PC-9 (cell line): ENCODE measurements around the gene BCL2. TPM values are rescaled to one million over a fixed set of nuclear protein-coding genes. Genes with fewer than 3 reads are reported as not detected.

ENCODE experiments used
- BruUV-seq: library from RNA; stranded (reverse); fragments of 400-500 nt; replicated peaks from 2 replicates; lab custom pipeline; 2021; lab: Mats Ljungman, UMichigan
- CTCF ChIA-PET: fragments of 300-600 bp; sonication (Branson Sonifier 250); formaldehyde crosslinking; loops from one replicate; lab custom pipeline; 2022; ENCODE audit warnings: antibody characterized with exemption; lab: Charles Lee
- POLR2A ChIA-PET: fragments of 300-600 bp; sonication (Branson Sonifier 250); formaldehyde crosslinking; loops from one replicate; lab custom pipeline; 2022; ENCODE audit warnings: antibody characterized with exemption; ENCODE audit not compliant: unreplicated experiment; lab: Charles Lee
- DNase-seq, 2 experiments: peaks; one replicate each; pipeline versions ENCODE4 v3.0.0 to v3.0.0-alpha.2; 2015 to 2022; ENCODE audit warnings: mixed read lengths in 1 of 2
- H2AFZ ChIP-seq: fragments of 200-600 bp; sonication (generic); 2 replicates; pipeline ENCODE4 v1.8.1; 2017; ENCODE audit warnings: antibody characterized with exemption
- H3F3A ChIP-seq: fragments of 200-600 bp; sonication (generic); 2 replicates; pipeline ENCODE4 v1.8.1; 2017; ENCODE audit warnings: antibody characterized with exemption, mild to moderate bottlenecking, low read depth; ENCODE audit not compliant: insufficient read depth
- H3K27ac ChIP-seq: fragments of 200-600 bp; sonication (generic); 2 replicates; pipeline ENCODE4 v1.6.1; 2016; ENCODE audit warnings: mixed run types
- H3K27me3 ChIP-seq: fragments of 200-600 bp; sonication (generic); 2 replicates; pipeline ENCODE4 v1.6.1; 2016; ENCODE audit warnings: low read depth, mixed run types; ENCODE audit not compliant: insufficient read depth
- H3K36me3 ChIP-seq: fragments of 200-600 bp; sonication (generic); 2 replicates; pipeline ENCODE4 v1.6.1; 2016; ENCODE audit warnings: low read depth, mixed run types
- H3K4me1 ChIP-seq: fragments of 200-600 bp; sonication (generic); replicated peaks from 2 replicates; pipeline ENCODE4 v1.6.1; 2016; ENCODE audit warnings: mixed run types; ENCODE audit not compliant: insufficient read depth
- H3K4me2 ChIP-seq: fragments of 200-600 bp; sonication (generic); 2 replicates; pipeline ENCODE4 v1.6.1; 2017; ENCODE audit warnings: mixed run types
- H3K4me3 ChIP-seq: fragments of 200-600 bp; sonication (generic); 2 replicates; pipeline ENCODE4 v1.6.1; 2016; ENCODE audit warnings: mixed run types
- H3K79me2 ChIP-seq: fragments of 200-600 bp; sonication (generic); 2 replicates; pipeline ENCODE4 v1.6.1; 2017; ENCODE audit warnings: low read depth, mixed run types
- H3K9me2 ChIP-seq: fragments of 200-600 bp; sonication (generic); 2 replicates; pipeline ENCODE4 v1.8.1; 2017; ENCODE audit warnings: mild to moderate bottlenecking; ENCODE audit not compliant: insufficient read depth
- H3K9me3 ChIP-seq: fragments of 200-600 bp; sonication (generic); 2 replicates; pipeline ENCODE4 v1.8.1; 2016; ENCODE audit warnings: low read depth; ENCODE audit not compliant: insufficient read depth
- H4K20me1 ChIP-seq: fragments of 200-600 bp; sonication (generic); 2 replicates; pipeline ENCODE4 v1.8.1; 2017; ENCODE audit not compliant: insufficient read depth
- EZH2 ChIP-seq: fragments of 200-600 bp; sonication (generic); IDR thresholded peaks from 2 replicates; pipeline ENCODE4 v1.8.0; 2017; ENCODE audit warnings: antibody characterized with exemption, low read depth
- intact Hi-C: fragments of 100-400 bp; cut with micrococcal nuclease; formaldehyde crosslinking; loops from one replicate; pipeline ENCODE4 v1.10.0; 2022; ENCODE audit not compliant: unreplicated experiment
- total RNA-seq: library from RNA; stranded (reverse); gene quantifications from 2 replicates; pipeline ENCODE4 v1.2.3, GENCODE V29; 2021
- TF ChIP-seq, protein P1 (sequence below): fragments of 200-600 bp; sonication (generic); conservative IDR thresholded peaks from 2 replicates; pipeline ENCODE4 v1.6.1; 2017; ENCODE audit warnings: mixed run types, antibody characterized with exemption, mild to moderate bottlenecking, moderate library complexity

Gene BCL2
- total RNA-seq, 1 experiment from 2014 or later, result 2.0 TPM

DNA sequence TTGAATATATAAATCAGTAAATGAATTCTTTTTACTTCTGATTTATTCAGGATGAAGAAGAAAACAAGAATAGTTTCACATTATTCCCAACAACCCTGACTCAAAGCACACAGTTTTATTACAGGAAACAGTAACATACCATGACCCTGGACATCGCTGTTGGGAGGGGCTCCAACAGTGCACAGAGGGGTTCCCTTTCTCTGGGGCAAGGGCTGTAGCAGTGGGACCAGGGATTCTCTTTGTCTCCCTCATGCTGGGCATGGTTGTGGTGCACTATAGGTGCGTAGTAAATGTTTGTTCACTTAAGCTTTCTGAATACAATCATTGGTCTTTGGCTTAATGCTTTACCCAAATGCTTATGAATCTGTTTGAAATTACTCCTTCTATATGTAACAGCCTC, 189.4 kb downstream of the BCL2 start:
- POLR2A ChIA-PET, result no interaction called here
- H3K4me2 ChIP-seq, result no peak overlapping the region
- H3K9me2 ChIP-seq, result no peaks in the 10 kb centered on the region
- no peaks in the 10 kb centered on the region for H3K9me3 ChIP-seq
- no peaks in the 10 kb centered on the region for H4K20me1 ChIP-seq
- TF ChIP-seq, protein P1, sequence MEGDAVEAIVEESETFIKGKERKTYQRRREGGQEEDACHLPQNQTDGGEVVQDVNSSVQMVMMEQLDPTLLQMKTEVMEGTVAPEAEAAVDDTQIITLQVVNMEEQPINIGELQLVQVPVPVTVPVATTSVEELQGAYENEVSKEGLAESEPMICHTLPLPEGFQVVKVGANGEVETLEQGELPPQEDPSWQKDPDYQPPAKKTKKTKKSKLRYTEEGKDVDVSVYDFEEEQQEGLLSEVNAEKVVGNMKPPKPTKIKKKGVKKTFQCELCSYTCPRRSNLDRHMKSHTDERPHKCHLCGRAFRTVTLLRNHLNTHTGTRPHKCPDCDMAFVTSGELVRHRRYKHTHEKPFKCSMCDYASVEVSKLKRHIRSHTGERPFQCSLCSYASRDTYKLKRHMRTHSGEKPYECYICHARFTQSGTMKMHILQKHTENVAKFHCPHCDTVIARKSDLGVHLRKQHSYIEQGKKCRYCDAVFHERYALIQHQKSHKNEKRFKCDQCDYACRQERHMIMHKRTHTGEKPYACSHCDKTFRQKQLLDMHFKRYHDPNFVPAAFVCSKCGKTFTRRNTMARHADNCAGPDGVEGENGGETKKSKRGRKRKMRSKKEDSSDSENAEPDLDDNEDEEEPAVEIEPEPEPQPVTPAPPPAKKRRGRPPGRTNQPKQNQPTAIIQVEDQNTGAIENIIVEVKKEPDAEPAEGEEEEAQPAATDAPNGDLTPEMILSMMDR, result no peak
- TF ChIP-seq EZH2, result no peak
- DNase-seq, result no peak
- H3K36me3 ChIP-seq, result no peaks in the 10 kb centered on the region
- H3K27me3 ChIP-seq, result no peaks in the 10 kb centered on the region
- intact Hi-C loops, result loop anchor here (2.0 to 10.0 kb wide), 2 partner anchors 113 to 305 kb away; no protein-coding TSS in a partner anchor
- H3F3A ChIP-seq, result no peaks in the 10 kb centered on the region
- no peaks in the 10 kb centered on the region for H3K4me1 ChIP-seq
- no peaks in the 10 kb centered on the region for H3K79me2 ChIP-seq
- H3K27ac ChIP-seq, result no peak overlapping the region
- CTCF ChIA-PET, result interaction anchor here (0.8 kb wide), 1 partner anchor 197 kb away, joined by 4 read pairs; no protein-coding TSS in a partner anchor
- H2AFZ ChIP-seq, result no peak overlapping the region
- BruUV-seq, result no TSS peak
- no peak overlapping the region for H3K4me3 ChIP-seq

DNA sequence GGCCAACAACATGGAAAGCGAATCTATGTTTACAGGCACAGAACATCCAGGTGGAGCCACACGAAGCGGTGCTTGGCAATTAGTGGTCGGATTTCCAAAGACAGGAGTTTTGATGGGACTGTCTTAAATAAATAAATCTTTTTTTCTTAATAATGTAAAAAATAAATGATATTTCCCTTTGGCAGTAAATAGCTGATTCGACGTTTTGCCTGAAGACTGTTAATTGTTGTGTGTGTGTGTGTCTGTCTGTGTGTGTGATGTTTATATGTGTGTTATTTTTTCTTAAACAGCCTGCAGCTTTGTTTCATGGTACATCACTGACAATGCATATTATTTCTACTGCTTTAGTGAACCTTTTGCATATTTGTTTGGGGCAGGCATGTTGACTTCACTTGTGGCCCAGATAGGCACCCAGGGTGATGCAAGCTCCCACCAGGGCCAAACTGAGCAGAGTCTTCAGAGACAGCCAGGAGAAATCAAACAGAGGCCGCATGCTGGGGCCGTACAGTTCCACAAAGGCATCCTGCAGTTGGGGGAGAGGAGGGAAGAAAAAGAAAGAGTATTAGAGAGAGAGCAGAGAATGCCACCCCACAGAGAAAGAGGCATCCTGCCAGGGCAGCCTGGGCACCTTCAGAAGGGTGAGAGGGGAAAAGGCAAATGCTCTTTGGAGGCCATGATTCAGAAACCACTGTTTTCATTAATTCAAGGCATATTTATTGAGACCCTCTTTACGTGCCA, 191.2 kb downstream of the BCL2 start:
- Histone ChIP-seq H3K9me2 (no peaks in the 10 kb centered on the region), H3K27me3 (no peaks in the 10 kb centered on the region), H3K4me2 (no peak overlapping the region), H3F3A (no peaks in the 10 kb centered on the region), H2AFZ (no peak overlapping the region), H3K79me2 (no peaks in the 10 kb centered on the region), H3K9me3 (no peaks in the 10 kb centered on the region), H4K20me1 (no peaks in the 10 kb centered on the region), H3K4me3 (no peak overlapping the region), H3K27ac (no peak overlapping the region), H3K36me3 (no peaks in the 10 kb centered on the region), H3K4me1 (no peaks in the 10 kb centered on the region)
- ChIA-PET POLR2A (no interaction called here), CTCF (no interaction called here)
- TF ChIP-seq EZH2, result no peak
- TF ChIP-seq, protein P1, result no peak
- intact Hi-C loops, result no loop called here
- no peak for DNase-seq
- no TSS peak for BruUV-seq

DNA sequence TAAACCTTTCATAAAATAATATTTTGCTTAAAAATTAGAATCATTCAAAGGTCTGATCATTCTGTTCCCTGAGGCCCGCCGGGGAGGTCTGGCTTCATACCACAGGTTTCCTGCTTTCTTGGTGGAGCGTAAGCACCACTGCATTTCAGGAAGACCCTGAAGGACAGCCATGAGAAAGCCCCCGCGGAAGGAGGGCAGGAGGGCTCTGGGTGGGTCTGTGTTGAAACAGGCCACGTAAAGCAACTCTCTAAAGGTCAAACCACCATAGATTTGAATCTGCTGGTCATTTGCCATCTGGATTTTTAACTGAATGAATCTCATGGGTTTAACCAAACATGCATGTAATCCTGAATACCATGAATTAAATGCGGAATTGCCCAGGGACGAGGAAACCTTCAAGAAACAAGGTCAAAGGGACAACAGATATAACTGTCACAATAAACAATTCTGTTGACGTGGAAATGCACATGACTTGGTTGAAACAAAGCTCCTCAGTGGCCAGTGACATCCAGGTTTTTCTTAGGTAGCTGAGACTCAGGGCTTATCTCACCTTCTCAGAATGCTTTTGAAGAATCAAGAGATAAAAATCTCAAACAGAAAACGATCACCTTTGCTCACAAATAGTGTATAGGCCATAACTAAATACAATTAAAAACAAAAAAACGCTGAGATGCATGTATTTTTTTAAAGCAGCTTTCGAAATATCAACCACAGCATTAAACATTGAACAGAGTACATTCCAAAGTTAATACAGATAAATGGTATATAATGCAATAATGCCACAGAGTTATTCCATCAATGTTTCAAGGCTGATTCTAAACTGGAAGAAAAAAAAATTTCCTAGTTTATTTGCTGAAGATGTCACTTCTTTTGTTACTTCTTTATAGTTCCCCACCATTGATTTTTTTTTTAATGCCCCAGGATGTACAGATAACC, 193.2 kb downstream of the BCL2 start:
- CTCF ChIA-PET, result no interaction called here

More for the DNA sequence above, 193.2 kb downstream of the BCL2 start:
- POLR2A ChIA-PET, result no interaction called here
- H3K27me3 ChIP-seq, result no peaks in the 10 kb centered on the region
- no peaks in the 10 kb centered on the region for H4K20me1 ChIP-seq
- no peaks in the 10 kb centered on the region for H3F3A ChIP-seq
- H3K27ac ChIP-seq, result no peak overlapping the region
- no peak overlapping the region for H3K4me2 ChIP-seq
- no peaks in the 10 kb centered on the region for H3K79me2 ChIP-seq
- intact Hi-C loops, result no loop called here
- no peaks in the 10 kb centered on the region for H3K9me3 ChIP-seq
- H3K9me2 ChIP-seq, result no peaks in the 10 kb centered on the region
- no peaks in the 10 kb centered on the region for H3K4me1 ChIP-seq
- H3K4me3 ChIP-seq, result no peak overlapping the region
- TF ChIP-seq, protein P1, result no peak
- BruUV-seq, result no TSS peak
- H3K36me3 ChIP-seq, result no peaks in the 10 kb centered on the region
- DNase-seq, result no peak
- H2AFZ ChIP-seq, result no peak overlapping the region
